Natural killer cell (primary cell): ENCODE data around the gene MIF4GD. TPM values are rescaled to one million over a fixed set of nuclear protein-coding genes. Genes with fewer than 3 reads are reported as not detected.

Source experiments
- ATAC-seq, 3 donors: fragments of 150-1000 bp in 2 of 3; fragments of 200-7000 bp in 1 of 3; cut with Tn5 transposase; 1 replicate in 1 of 3; 2 replicates in 2 of 3; pipeline ENCODE4 v1.10.0; 2021; ENCODE audit warnings: mild to moderate bottlenecking in 2 of 3, moderate library complexity in 2 of 3
- DNase-seq, 2 donors: peaks; one replicate each; pipeline versions ENCODE4 v3.0.0 to v3.0.0-alpha.2; 2013 to 2021; ENCODE audit warnings: mixed read lengths in 1 of 2
- H3K27ac ChIP-seq: one replicate; pipeline ENCODE4 v1.5.1; 2013; ENCODE audit warnings: mild to moderate bottlenecking, low read length
- H3K27me3 ChIP-seq: one replicate; pipeline ENCODE4 v1.6.1; 2013; ENCODE audit warnings: low read length; ENCODE audit not compliant: control insufficient read depth, insufficient read depth
- H3K36me3 ChIP-seq: one replicate; pipeline ENCODE4 v1.6.1; 2013; ENCODE audit warnings: low read length; ENCODE audit not compliant: control insufficient read depth, insufficient read depth
- H3K4me1 ChIP-seq: one replicate; pipeline ENCODE4 v1.6.1; 2013; ENCODE audit warnings: low read length; ENCODE audit not compliant: control insufficient read depth, insufficient read depth
- H3K4me3 ChIP-seq: one replicate; pipeline ENCODE4 v1.5.1; 2013; ENCODE audit warnings: low read length
- H3K9me3 ChIP-seq: one replicate; pipeline ENCODE4 v1.6.1; 2013; ENCODE audit warnings: low read length; ENCODE audit not compliant: control insufficient read depth, insufficient read depth
- H3K27ac Mint-ChIP-seq, 2 donors: one replicate each; pipeline ENCODE4 v1.8.0; 2022; ENCODE audit warnings: mild to moderate bottlenecking in 2 of 2, mixed read lengths in 2 of 2, moderate library complexity in 1 of 2
- H3K27me3 Mint-ChIP-seq, 2 donors: one replicate each; pipeline ENCODE4 v1.8.0; 2022; ENCODE audit warnings: low read depth in 2 of 2, mixed read lengths in 2 of 2
- H3K36me3 Mint-ChIP-seq: one replicate; pipeline ENCODE4 v1.8.0; 2022; ENCODE audit warnings: mixed read lengths
- H3K4me1 Mint-ChIP-seq, 2 donors: one replicate each; pipeline ENCODE4 v1.8.0; 2022; ENCODE audit warnings: mixed read lengths in 2 of 2
- H3K4me3 Mint-ChIP-seq: one replicate; pipeline ENCODE4 v1.8.0; 2022; ENCODE audit warnings: mild to moderate bottlenecking, moderate library complexity, mixed read lengths
- H3K9me3 Mint-ChIP-seq, 2 donors: one replicate each; pipeline ENCODE4 v1.8.0; 2022; ENCODE audit warnings: mixed read lengths in 2 of 2
- CTCF ChIP-seq: fragments of 200-600 bp; IDR thresholded peaks from one replicate; pipeline ENCODE4 v1.8.0; 2022; ENCODE audit warnings: antibody characterized with exemption
- WGBS: methylation state at CpG from one replicate; pipeline ENCODE4 v1.1.7; 2013; ENCODE audit warnings: missing lambda C conversion rate; ENCODE audit not compliant: insufficient coverage; 5-methylcytosine and 5-hydroxymethylcytosine counted together
- intact Hi-C: fragments of 100-400 bp; cut with micrococcal nuclease; formaldehyde crosslinking; loops from one replicate; pipeline ENCODE4 v1.14.2; 2022
- total RNA-seq, 4 donors: library from RNA; stranded (reverse); fragments of 120-200 nt in 1 of 4; gene quantifications; one replicate each; pipeline versions ENCODE4 v1.2.3 to v1.2.4, GENCODE V29; 2013 to 2022

MIF4GD gene
- total RNA-seq, 3 donors from 2014 or later (not counting 1 experiment from before 2014, with no cell fraction given), result 44.5 to 56.9 (median 50.3) TPM

- Mint-ChIP-seq H3K4me1 (peaks cover 17 to 34% of the 10 kb centered on the region in 2 donors), H3K9me3 (no peaks in the 10 kb centered on the region), H3K27ac (no peak overlapping the region), H3K36me3 (no peaks in the 10 kb centered on the region), H3K27me3 (no peaks in the 10 kb centered on the region), H3K4me3 (no peak overlapping the region)
- no peak for TF ChIP-seq CTCF
- 91% methylated on average over 16 of the region's 17 CpGs for WGBS
- H3K4me1 ChIP-seq, result peaks cover 32% of the 10 kb centered on the region
- intact Hi-C loops, result no loop called here
- no peak overlapping the region for H3K4me3 ChIP-seq
- peaks cover 24% of the 10 kb centered on the region for H3K36me3 ChIP-seq
- DNase-seq (peak in 1 of 2 donors; percentile 3), ATAC-seq (no peak)
- H3K9me3 ChIP-seq, result no peaks in the 10 kb centered on the region
- H3K27ac ChIP-seq, result no peak overlapping the region
- no peaks in the 10 kb centered on the region for H3K27me3 ChIP-seq
Measured at GRCh38 chr17:75265614-75266315, 5.3 kb downstream of the MIF4GD start.

DNA sequence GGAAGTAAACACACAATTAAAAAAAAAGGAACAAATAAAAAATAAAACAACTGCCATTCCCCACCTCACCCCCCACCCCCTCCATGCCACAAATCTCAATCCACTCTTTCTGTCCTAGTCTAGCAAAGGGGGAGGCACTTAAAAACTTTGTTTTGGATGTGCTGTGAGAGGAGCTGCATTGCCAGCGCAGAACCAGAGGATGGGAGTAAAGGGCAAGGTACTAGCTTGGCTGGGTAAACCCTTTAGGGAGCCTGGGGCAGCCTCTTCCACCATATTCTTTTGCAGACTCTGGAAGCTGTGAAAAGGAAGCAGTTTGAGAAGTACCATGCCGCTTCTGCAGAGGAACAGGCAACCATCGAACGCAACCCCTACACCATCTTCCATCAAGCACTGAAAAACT lies 8.0 kb downstream of the MIF4GD start:
- peaks cover 30% of the 10 kb centered on the region for H3K4me1 ChIP-seq
- peak in 1 of 2 donors; percentile 6 for DNase-seq
- TF ChIP-seq CTCF, result no peak
- no peaks in the 10 kb centered on the region for H3K27me3 Mint-ChIP-seq
- ATAC-seq, result no peak
- H3K9me3 Mint-ChIP-seq, result no peaks in the 10 kb centered on the region
- H3K4me3 Mint-ChIP-seq, result peak overlapping the region; percentile 97
- H3K36me3 ChIP-seq, result peaks cover 24% of the 10 kb centered on the region
- H3K4me1 Mint-ChIP-seq, result peaks cover 36 to 44% of the 10 kb centered on the region in 2 donors
- H3K27me3 ChIP-seq, result no peaks in the 10 kb centered on the region
- WGBS, result 91% methylated on average over 4 of the region's 4 CpGs
- H3K4me3 ChIP-seq, result no peak overlapping the region
- no peaks in the 10 kb centered on the region for H3K36me3 Mint-ChIP-seq
- H3K27ac Mint-ChIP-seq, result peak overlapping the region; percentile 99 to 100
- intact Hi-C loops, result no loop called here
- no peak overlapping the region for H3K27ac ChIP-seq
- H3K9me3 ChIP-seq, result no peaks in the 10 kb centered on the region

DNA sequence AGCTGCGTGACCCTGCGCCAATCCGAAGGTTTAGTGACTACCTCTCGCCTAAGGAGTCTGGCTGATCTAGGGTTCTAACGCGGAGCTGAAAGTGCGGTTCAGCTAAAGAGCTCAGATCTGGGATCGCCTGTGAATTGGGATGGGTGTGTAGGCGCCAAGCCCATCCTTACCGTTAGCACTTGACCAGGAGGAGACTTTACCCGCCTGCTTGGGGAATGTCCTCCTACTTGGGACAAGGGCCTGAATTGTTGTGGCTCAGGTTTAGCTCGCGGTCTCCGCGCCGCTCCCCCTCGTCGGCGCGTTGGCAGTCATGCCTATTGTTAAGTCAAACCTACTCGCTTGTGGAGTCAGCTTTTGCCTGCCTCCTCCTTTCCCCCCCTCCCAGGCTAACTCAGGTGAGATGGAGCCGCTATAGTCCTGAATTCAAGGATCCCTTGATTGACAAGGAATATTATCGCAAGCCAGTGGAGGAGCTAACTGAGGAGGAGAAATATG lies 8.9 kb downstream of the MIF4GD start:
- peak overlapping the region; percentile 97 for H3K4me3 Mint-ChIP-seq
- H3K27me3 Mint-ChIP-seq, result no peaks in the 10 kb centered on the region
- DNase-seq (no peak), ATAC-seq (no peak)
- Histone ChIP-seq H3K27ac (peak overlapping the region; percentile 97), H3K36me3 (peaks cover 24% of the 10 kb centered on the region), H3K27me3 (no peaks in the 10 kb centered on the region), H3K9me3 (no peaks in the 10 kb centered on the region), H3K4me1 (peaks cover 23% of the 10 kb centered on the region), H3K4me3 (peak overlapping the region; percentile 80)
- intact Hi-C loops, result no loop called here
- TF ChIP-seq CTCF, result no peak
- peaks cover 45 to 53% of the 10 kb centered on the region in 2 donors for H3K4me1 Mint-ChIP-seq
- no peaks in the 10 kb centered on the region for H3K36me3 Mint-ChIP-seq
- WGBS, result 2% methylated on average over 23 of the region's 23 CpGs
- H3K9me3 Mint-ChIP-seq, result no peaks in the 10 kb centered on the region
- H3K27ac Mint-ChIP-seq, result peak overlapping the region; percentile 99 to 100
